Tibial artery (tissue), 4 donors: ENCODE results near the gene DPF3.
A peak's percentile ranks its signal among the peaks of the same experiment; 100 is the strongest.
"Not testable (repeated sequence)": the region's sequence is repeated elsewhere in the genome, so short reads cannot be mapped to it uniquely, and the experiment has no call there.

Experiments used
- DNase-seq, 2 donors: peaks; one replicate each; pipeline ENCODE4 v3.0.0-alpha.2; 2019
- H3K27ac ChIP-seq, 2 donors: fragments of 200-600 bp; sonication (generic) in 1 of 2; 1 replicate in 1 of 2; 2 replicates in 1 of 2; pipeline ENCODE4 v1.5.1; 2018 to 2019; ENCODE audit warnings: mild to moderate bottlenecking in 1 of 2
- H3K27me3 ChIP-seq, 2 donors: fragments of 200-600 bp; sonication (generic) in 1 of 2; one replicate each; pipeline versions ENCODE4 v1.5.1 to v1.6.0; 2016 to 2019
- H3K36me3 ChIP-seq, 3 donors: fragments of 200-600 bp; sonication (generic) in 2 of 3; one replicate each; pipeline ENCODE4 v1.5.1; 2016 to 2019; ENCODE audit warnings: mild to moderate bottlenecking in 2 of 3
- H3K4me1 ChIP-seq, 4 donors: fragments of 200-600 bp; sonication (generic) in 2 of 4; 1 replicate in 3 of 4; 2 replicates in 1 of 4; pipeline ENCODE4 v1.5.1; 2016 to 2019
- H3K4me3 ChIP-seq, 2 donors: fragments of 200-600 bp; sonication (generic) in 1 of 2; 1 replicate in 1 of 2; 2 replicates in 1 of 2; pipeline ENCODE4 v1.5.1; 2018 to 2019; ENCODE audit warnings: mild to moderate bottlenecking in 2 of 2
- H3K9me3 ChIP-seq, 3 donors: fragments of 200-600 bp; sonication (generic) in 1 of 3; one replicate each; pipeline ENCODE4 v1.5.1; 2016 to 2019
- CTCF ChIP-seq, 2 experiments: fragments of 200-600 bp in 1 of 2; fragments of 450-650 bp in 1 of 2; IDR thresholded peaks; one replicate each; pipeline ENCODE4 v1.5.1; 2017 to 2019; ENCODE audit warnings: antibody characterized with exemption in 2 of 2, mild to moderate bottlenecking in 1 of 2, moderate library complexity in 1 of 2
- intact Hi-C: fragments of 100-400 bp; cut with DNase I; formaldehyde crosslinking; loops from one replicate; pipeline ENCODE4 v1.15.0; 2023; ENCODE audit warnings: low total_unique reads

Gene DPF3

GRCh38 chr14:72751276-72752033 lies 142.4 kb downstream of the DPF3 start:
- no peak for TF ChIP-seq CTCF (IDR thresholded peaks at IDR 0.05)
- DNase-seq, result no peak
- Histone ChIP-seq H3K36me3 (no peaks in the 10 kb centered on the region), H3K9me3 (peaks cover 0 to 10% (median 0%) of the 10 kb centered on the region in 3 donors), H3K4me1 (peaks cover 0 to 3% (median under 1%) of the 10 kb centered on the region in 4 donors), H3K27ac (no peak overlapping the region), H3K4me3 (no peak overlapping the region), H3K27me3 (no peaks in the 10 kb centered on the region)
- intact Hi-C loops, result no loop called here

GRCh38 chr14:72748921-72749320 lies 145.0 kb downstream of the DPF3 start:
- H3K27ac ChIP-seq, DNase-seq, H3K36me3 ChIP-seq, H3K27me3 ChIP-seq, intact Hi-C loops, H3K4me3 ChIP-seq: not testable (repeated sequence)
- peaks cover 0 to 10% (median 0%) of the 10 kb centered on the region in 3 donors for H3K9me3 ChIP-seq
- H3K4me1 ChIP-seq, result peaks cover 0 to 20% (median 11%) of the 10 kb centered on the region in 4 donors

- Histone ChIP-seq H3K27ac (no peak overlapping the region), H3K27me3 (no peaks in the 10 kb centered on the region), H3K36me3 (no peaks in the 10 kb centered on the region), H3K4me1 (peaks cover 0 to 30% (median 15%) of the 10 kb centered on the region in 4 donors), H3K9me3 (peaks cover 0 to 10% (median 0%) of the 10 kb centered on the region in 3 donors), H3K4me3 (no peak overlapping the region)
- intact Hi-C loops, result no loop called here
- DNase-seq, result no peak
- no peak for TF ChIP-seq CTCF (IDR thresholded peaks at IDR 0.05)
Measured at GRCh38 chr14:72747652-72748051, 146.2 kb downstream of the DPF3 start.

GRCh38 chr14:72745991-72746980 lies 147.6 kb downstream of the DPF3 start:
- peak overlapping the region; percentile 36 to 49 for H3K27ac ChIP-seq
- peak in 1 of 2 experiments; percentile 31 for TF ChIP-seq CTCF (IDR thresholded peaks at IDR 0.05)
- H3K36me3 ChIP-seq, result no peaks in the 10 kb centered on the region
- DNase-seq, result no peak
- intact Hi-C loops, result no loop called here
- no peaks in the 10 kb centered on the region for H3K27me3 ChIP-seq
- no peak overlapping the region for H3K4me3 ChIP-seq
- peaks cover 0 to 30% (median 15%) of the 10 kb centered on the region in 4 donors for H3K4me1 ChIP-seq
- H3K9me3 ChIP-seq, result peaks cover 0 to 10% (median 0%) of the 10 kb centered on the region in 3 donors

GRCh38 chr14:72745546-72745945 lies 148.4 kb downstream of the DPF3 start:
- no peaks in the 10 kb centered on the region for H3K36me3 ChIP-seq
- peak overlapping the region; percentile 36 to 49 for H3K27ac ChIP-seq
- H3K9me3 ChIP-seq, result peaks cover 0 to 10% (median 0%) of the 10 kb centered on the region in 3 donors
- no peak overlapping the region for H3K4me3 ChIP-seq
- no peaks in the 10 kb centered on the region for H3K27me3 ChIP-seq
- intact Hi-C loops, result no loop called here
- DNase-seq, result no peak
- H3K4me1 ChIP-seq, result peaks cover 0 to 30% (median 15%) of the 10 kb centered on the region in 4 donors
- no peak for TF ChIP-seq CTCF (IDR thresholded peaks at IDR 0.05)
